GM23338 (cell line): ENCODE results near the gene E2F6. TPM values are rescaled to one million over a fixed set of nuclear protein-coding genes. Genes with fewer than 3 reads are reported as not detected.

Experiments
- ATAC-seq: fragments of 200-7000 bp; cut with Tn5 transposase; 3 replicates; pipeline ENCODE4 v1.9.1; 2020
- DNase-seq: peaks from one replicate; pipeline ENCODE4 v3.0.0-alpha.2; 2015; ENCODE audit warnings: low spot score
- H2AFZ ChIP-seq: fragments of 200-600 bp; sonication (generic); 2 replicates; pipeline ENCODE4 v1.8.0; 2016; ENCODE audit warnings: antibody characterized with exemption, mild to moderate bottlenecking, moderate library complexity
- H3F3A ChIP-seq: fragments of 200-600 bp; sonication (generic); replicated peaks from 2 replicates; pipeline ENCODE4 v1.8.0; 2017; ENCODE audit warnings: antibody characterized with exemption, mixed run types, low read depth
- H3K27ac ChIP-seq: fragments of 200-600 bp; sonication (generic); 2 replicates; pipeline ENCODE4 v1.6.1; 2016; ENCODE audit warnings: low read depth
- H3K27me3 ChIP-seq: fragments of 200-600 bp; sonication (generic); 2 replicates; pipeline ENCODE4 v1.8.0; 2016; ENCODE audit warnings: mild to moderate bottlenecking, mixed run types, moderate library complexity; ENCODE audit not compliant: insufficient read depth
- H3K36me3 ChIP-seq: fragments of 200-600 bp; sonication (generic); 2 replicates; pipeline ENCODE4 v1.8.0; 2016; ENCODE audit warnings: mild to moderate bottlenecking; ENCODE audit not compliant: insufficient read depth
- H3K4me1 ChIP-seq: fragments of 200-600 bp; sonication (generic); 2 replicates; pipeline ENCODE4 v1.8.0; 2016; ENCODE audit warnings: mild to moderate bottlenecking, moderate library complexity; ENCODE audit not compliant: insufficient read depth
- H3K4me2 ChIP-seq: fragments of 200-600 bp; sonication (generic); 2 replicates; pipeline ENCODE4 v1.7.1; 2017; ENCODE audit warnings: mixed run types
- H3K4me3 ChIP-seq: fragments of 200-600 bp; sonication (generic); 2 replicates; pipeline ENCODE4 v1.6.1; 2016; ENCODE audit warnings: mixed run types
- H3K79me2 ChIP-seq: fragments of 200-600 bp; sonication (generic); replicated peaks from 2 replicates; pipeline ENCODE4 v1.8.0; 2017; ENCODE audit warnings: mild to moderate bottlenecking; ENCODE audit not compliant: insufficient read depth
- H3K9me2 ChIP-seq: fragments of 200-600 bp; sonication (generic); 2 replicates; pipeline ENCODE4 v1.8.0; 2017; ENCODE audit not compliant: insufficient read depth
- H4K20me1 ChIP-seq: fragments of 200-600 bp; sonication (generic); replicated peaks from 2 replicates; pipeline ENCODE4 v1.8.0; 2017; ENCODE audit warnings: mild to moderate bottlenecking; ENCODE audit not compliant: insufficient read depth
- H3K27ac Mint-ChIP-seq: 2 replicates; pipeline ENCODE4 v1.8.0; 2020; ENCODE audit warnings: inconsistent platforms, mild to moderate bottlenecking, moderate library complexity, mixed read lengths
- H3K27me3 Mint-ChIP-seq: 3 replicates; pipeline ENCODE4 v1.8.0; 2022; ENCODE audit warnings: low read depth, mild to moderate bottlenecking, moderate library complexity, mixed read lengths, inconsistent platforms; ENCODE audit not compliant: insufficient read depth, poor library complexity
- H3K36me3 Mint-ChIP-seq: 3 replicates; pipeline ENCODE4 v1.8.0; 2021; ENCODE audit warnings: low read depth, mild to moderate bottlenecking, inconsistent platforms, moderate library complexity, mixed read lengths
- H3K4me1 Mint-ChIP-seq: 3 replicates; pipeline ENCODE4 v1.8.0; 2020; ENCODE audit warnings: mild to moderate bottlenecking, inconsistent platforms, mixed read lengths
- H3K4me3 Mint-ChIP-seq: 3 replicates; pipeline ENCODE4 v1.8.0; 2021; ENCODE audit warnings: moderate library complexity, mild to moderate bottlenecking, inconsistent platforms, mixed read lengths
- H3K9me3 Mint-ChIP-seq: 3 replicates; pipeline ENCODE4 v1.8.0; 2020; ENCODE audit warnings: moderate library complexity, mild to moderate bottlenecking, inconsistent platforms, mixed read lengths
- CREB1 ChIP-seq: fragments of 250-450 bp; sonication (Bioruptor Pico); IDR thresholded peaks from 2 replicates; pipeline ENCODE4 v1.5.0; 2020; ENCODE audit warnings: low read depth, mild to moderate bottlenecking, moderate library complexity
- CTCF ChIP-seq, 2 experiments: fragments of 200-600 bp in 1 of 2; sonication (generic) in 1 of 2; conservative IDR thresholded peaks; 2 replicates each; pipeline versions ENCODE4 v1.5.1 to v1.6.1; 2016 to 2017; ENCODE audit warnings: antibody characterized with exemption in 2 of 2, low read depth in 2 of 2, mild to moderate bottlenecking in 2 of 2, moderate library complexity in 1 of 2
- EZH2 ChIP-seq: fragments of 200-600 bp; sonication (generic); IDR thresholded peaks from one replicate; pipeline ENCODE4 v1.8.0; 2017; ENCODE audit warnings: antibody characterized with exemption, mild to moderate bottlenecking, low read depth; ENCODE audit not compliant: unreplicated experiment
- EZH2phosphoT487 ChIP-seq: fragments of 200-600 bp; sonication (generic); IDR thresholded peaks from one replicate; pipeline ENCODE4 v1.8.1; 2018; ENCODE audit warnings: antibody characterized with exemption; ENCODE audit not compliant: unreplicated experiment
- JUNB ChIP-seq: IDR thresholded peaks from one replicate; pipeline ENCODE4 v1.6.1; 2016; ENCODE audit warnings: antibody characterized with exemption; ENCODE audit not compliant: unreplicated experiment
- NANOG ChIP-seq: IDR thresholded peaks from 2 replicates; pipeline ENCODE4 v1.6.1; 2016; ENCODE audit warnings: antibody characterized with exemption, borderline replicate concordance
- POLR2AphosphoS5 ChIP-seq: IDR thresholded peaks from 2 replicates; pipeline ENCODE4 v1.6.1; 2016; ENCODE audit warnings: antibody characterized with exemption, low read depth
- REST ChIP-seq: IDR thresholded peaks from one replicate; pipeline ENCODE4 v1.6.1; 2018; ENCODE audit warnings: antibody characterized with exemption; ENCODE audit not compliant: unreplicated experiment
- STAT1 ChIP-seq: IDR thresholded peaks from one replicate; pipeline ENCODE4 v1.6.1; 2016; ENCODE audit warnings: antibody characterized with exemption; ENCODE audit not compliant: unreplicated experiment
- ZNF114 ChIP-seq: fragments of 250-450 bp; sonication (Bioruptor Pico); IDR thresholded peaks from 2 replicates; pipeline ENCODE4 v1.5.0; 2020; ENCODE audit warnings: mild to moderate bottlenecking, moderate library complexity
- ZNF331 ChIP-seq: fragments of 250-450 bp; sonication (Bioruptor Pico); IDR thresholded peaks from 2 replicates; pipeline ENCODE4 v1.5.0; 2020; ENCODE audit warnings: low read depth, mild to moderate bottlenecking, moderate library complexity
- polyA plus RNA-seq: library from polyadenylated mRNA; unstranded; fragments of >200 nt; fragmentation: Nextera tagmentation; extraction: Ambion mirVana; gene quantifications from 2 replicates; pipeline ENCODE4 v1.2.1, GENCODE V29; 2016
- total RNA-seq: library from RNA; depleted of rRNA; stranded (reverse); fragments of >200 nt; shearing (Covaris generic); gene quantifications from 2 replicates; pipeline ENCODE4 v1.2.3, GENCODE V29; 2014
- TF ChIP-seq, protein P1 (sequence below): IDR thresholded peaks from 2 replicates; pipeline ENCODE4 v1.6.1; 2016; ENCODE audit warnings: antibody characterized with exemption
- TF ChIP-seq, protein P2 (sequence below): fragments of 250-450 bp; sonication (Bioruptor Pico); IDR thresholded peaks from 2 replicates; pipeline ENCODE4 v1.5.0; 2020; ENCODE audit warnings: mild to moderate bottlenecking, moderate library complexity

Gene E2F6
- total and polyA plus RNA-seq, 2 experiments from 2014 or later = 16.9 to 20.7 TPM

DNA sequence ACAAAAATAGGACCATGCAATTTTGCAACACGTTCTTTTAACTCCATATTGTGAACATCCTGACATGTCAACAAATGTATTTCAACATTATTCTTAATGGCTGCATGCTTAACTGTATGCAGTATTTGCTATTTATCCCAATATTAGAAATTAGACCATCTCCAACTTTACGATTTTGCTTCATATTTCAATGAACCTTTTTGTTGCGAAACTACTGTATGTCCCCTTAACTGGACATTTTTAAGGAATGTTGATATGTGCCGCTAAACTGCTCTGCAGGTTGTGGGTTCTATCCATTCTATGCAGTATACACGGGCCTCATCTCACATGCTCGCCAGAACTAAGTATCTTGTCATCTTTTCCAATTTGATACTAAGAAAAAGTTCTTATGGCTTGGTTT, 11.1 kb downstream of the E2F6 start (continued):
- TF ChIP-seq CTCF (conservative IDR thresholded peaks at IDR 0.05; ENCODE audit: low read depth in 2 of 2) = no peak
- no peak for TF ChIP-seq EZH2phosphoT487
- TF ChIP-seq ZNF331 (CRISPR knock-in tag) = no peak
- no peak for TF ChIP-seq JUNB

- H3K4me3 Mint-ChIP-seq = no peak overlapping the region
- no peaks in the 10 kb centered on the region for H3K4me1 ChIP-seq
- H3K79me2 ChIP-seq = peaks cover 19% of the 10 kb centered on the region
- H3K4me1 Mint-ChIP-seq = peaks cover 3% of the 10 kb centered on the region; the same call in 2 of the 3 replicates
- no peak overlapping the region for H3K27ac Mint-ChIP-seq
- H4K20me1 ChIP-seq = no peaks in the 10 kb centered on the region
- DNase-seq = no peak
- H3K27me3 ChIP-seq = no peaks in the 10 kb centered on the region
- H3K36me3 ChIP-seq = peaks cover 12% of the 10 kb centered on the region; the same call in 1 of the 2 replicates
- no peak overlapping the region for H3K4me3 ChIP-seq
- no peaks in the 10 kb centered on the region for H3K9me2 ChIP-seq
- H3K4me2 ChIP-seq = no peak overlapping the region
- no peak for ATAC-seq
- peaks cover 2% of the 10 kb centered on the region for H3K27me3 Mint-ChIP-seq
- no peaks in the 10 kb centered on the region for H3K9me3 Mint-ChIP-seq
- no peak overlapping the region for H2AFZ ChIP-seq
- no peaks in the 10 kb centered on the region for H3F3A ChIP-seq
- H3K27ac ChIP-seq = no peak overlapping the region
- peaks cover 50% of the 10 kb centered on the region; the same call in 2 of the 3 replicates for H3K36me3 Mint-ChIP-seq
- TF ChIP-seq, protein P1, sequence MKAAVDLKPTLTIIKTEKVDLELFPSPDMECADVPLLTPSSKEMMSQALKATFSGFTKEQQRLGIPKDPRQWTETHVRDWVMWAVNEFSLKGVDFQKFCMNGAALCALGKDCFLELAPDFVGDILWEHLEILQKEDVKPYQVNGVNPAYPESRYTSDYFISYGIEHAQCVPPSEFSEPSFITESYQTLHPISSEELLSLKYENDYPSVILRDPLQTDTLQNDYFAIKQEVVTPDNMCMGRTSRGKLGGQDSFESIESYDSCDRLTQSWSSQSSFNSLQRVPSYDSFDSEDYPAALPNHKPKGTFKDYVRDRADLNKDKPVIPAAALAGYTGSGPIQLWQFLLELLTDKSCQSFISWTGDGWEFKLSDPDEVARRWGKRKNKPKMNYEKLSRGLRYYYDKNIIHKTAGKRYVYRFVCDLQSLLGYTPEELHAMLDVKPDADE = no peak
- TF ChIP-seq STAT1 = no peak
- TF ChIP-seq REST = no peak
- TF ChIP-seq EZH2 = no peak
- TF ChIP-seq POLR2AphosphoS5 = no peak
- no peak for TF ChIP-seq NANOG
- no peak for TF ChIP-seq CREB1 (CRISPR knock-in tag)
- TF ChIP-seq, protein P2, sequence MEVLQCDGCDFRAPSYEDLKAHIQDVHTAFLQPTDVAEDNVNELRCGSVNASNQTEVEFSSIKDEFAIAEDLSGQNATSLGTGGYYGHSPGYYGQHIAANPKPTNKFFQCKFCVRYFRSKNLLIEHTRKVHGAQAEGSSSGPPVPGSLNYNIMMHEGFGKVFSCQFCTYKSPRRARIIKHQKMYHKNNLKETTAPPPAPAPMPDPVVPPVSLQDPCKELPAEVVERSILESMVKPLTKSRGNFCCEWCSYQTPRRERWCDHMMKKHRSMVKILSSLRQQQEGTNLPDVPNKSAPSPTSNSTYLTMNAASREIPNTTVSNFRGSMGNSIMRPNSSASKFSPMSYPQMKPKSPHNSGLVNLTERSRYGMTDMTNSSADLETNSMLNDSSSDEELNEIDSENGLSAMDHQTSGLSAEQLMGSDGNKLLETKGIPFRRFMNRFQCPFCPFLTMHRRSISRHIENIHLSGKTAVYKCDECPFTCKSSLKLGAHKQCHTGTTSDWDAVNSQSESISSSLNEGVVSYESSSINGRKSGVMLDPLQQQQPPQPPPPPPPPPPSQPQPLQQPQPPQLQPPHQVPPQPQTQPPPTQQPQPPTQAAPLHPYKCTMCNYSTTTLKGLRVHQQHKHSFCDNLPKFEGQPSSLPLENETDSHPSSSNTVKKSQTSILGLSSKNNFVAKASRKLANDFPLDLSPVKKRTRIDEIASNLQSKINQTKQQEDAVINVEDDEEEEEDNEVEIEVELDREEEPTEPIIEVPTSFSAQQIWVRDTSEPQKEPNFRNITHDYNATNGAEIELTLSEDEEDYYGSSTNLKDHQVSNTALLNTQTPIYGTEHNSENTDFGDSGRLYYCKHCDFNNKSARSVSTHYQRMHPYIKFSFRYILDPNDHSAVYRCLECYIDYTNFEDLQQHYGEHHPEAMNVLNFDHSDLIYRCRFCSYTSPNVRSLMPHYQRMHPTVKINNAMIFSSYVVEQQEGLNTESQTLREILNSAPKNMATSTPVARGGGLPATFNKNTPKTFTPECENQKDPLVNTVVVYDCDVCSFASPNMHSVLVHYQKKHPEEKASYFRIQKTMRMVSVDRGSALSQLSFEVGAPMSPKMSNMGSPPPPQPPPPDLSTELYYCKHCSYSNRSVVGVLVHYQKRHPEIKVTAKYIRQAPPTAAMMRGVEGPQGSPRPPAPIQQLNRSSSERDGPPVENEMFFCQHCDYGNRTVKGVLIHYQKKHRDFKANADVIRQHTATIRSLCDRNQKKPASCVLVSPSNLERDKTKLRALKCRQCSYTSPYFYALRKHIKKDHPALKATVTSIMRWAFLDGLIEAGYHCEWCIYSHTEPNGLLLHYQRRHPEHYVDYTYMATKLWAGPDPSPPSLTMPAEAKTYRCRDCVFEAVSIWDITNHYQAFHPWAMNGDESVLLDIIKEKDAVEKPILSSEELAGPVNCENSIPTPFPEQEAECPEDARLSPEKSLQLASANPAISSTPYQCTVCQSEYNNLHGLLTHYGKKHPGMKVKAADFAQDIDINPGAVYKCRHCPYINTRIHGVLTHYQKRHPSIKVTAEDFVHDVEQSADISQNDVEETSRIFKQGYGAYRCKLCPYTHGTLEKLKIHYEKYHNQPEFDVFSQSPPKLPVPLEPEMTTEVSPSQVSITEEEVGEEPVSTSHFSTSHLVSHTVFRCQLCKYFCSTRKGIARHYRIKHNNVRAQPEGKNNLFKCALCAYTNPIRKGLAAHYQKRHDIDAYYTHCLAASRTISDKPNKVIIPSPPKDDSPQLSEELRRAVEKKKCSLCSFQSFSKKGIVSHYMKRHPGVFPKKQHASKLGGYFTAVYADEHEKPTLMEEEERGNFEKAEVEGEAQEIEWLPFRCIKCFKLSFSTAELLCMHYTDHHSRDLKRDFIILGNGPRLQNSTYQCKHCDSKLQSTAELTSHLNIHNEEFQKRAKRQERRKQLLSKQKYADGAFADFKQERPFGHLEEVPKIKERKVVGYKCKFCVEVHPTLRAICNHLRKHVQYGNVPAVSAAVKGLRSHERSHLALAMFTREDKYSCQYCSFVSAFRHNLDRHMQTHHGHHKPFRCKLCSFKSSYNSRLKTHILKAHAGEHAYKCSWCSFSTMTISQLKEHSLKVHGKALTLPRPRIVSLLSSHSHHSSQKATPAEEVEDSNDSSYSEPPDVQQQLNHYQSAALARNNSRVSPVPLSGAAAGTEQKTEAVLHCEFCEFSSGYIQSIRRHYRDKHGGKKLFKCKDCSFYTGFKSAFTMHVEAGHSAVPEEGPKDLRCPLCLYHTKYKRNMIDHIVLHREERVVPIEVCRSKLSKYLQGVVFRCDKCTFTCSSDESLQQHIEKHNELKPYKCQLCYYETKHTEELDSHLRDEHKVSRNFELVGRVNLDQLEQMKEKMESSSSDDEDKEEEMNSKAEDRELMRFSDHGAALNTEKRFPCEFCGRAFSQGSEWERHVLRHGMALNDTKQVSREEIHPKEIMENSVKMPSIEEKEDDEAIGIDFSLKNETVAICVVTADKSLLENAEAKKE = no peak
- no peak for TF ChIP-seq EZH2phosphoT487
- no peak for TF ChIP-seq ZNF331 (CRISPR knock-in tag)
- TF ChIP-seq ZNF114 = no peak
Observed at GRCh38 chr2:11450791-11451190, 15.2 kb downstream of the E2F6 start.
